ENCODE data around the gene EPHB3. TPM values are rescaled to one million over a fixed set of nuclear protein-coding genes. Genes with fewer than 3 reads are reported as not detected.

Gene EPHB3
- total and polyA plus RNA-seq, 2 of the 4 experiments (the other 2 are of a cell fraction), result 0.72 to 2.9 TPM

GRCh38 chr3:184582646-184583577 lies 21.3 kb downstream of the EPHB3 start:
- no peaks in the 10 kb centered on the region for H3K9me1 ChIP-seq (ENCODE audit: insufficient read depth, low read length)
- H3K14ac ChIP-seq (replicated peaks; ENCODE audit: low read depth, low read length), result no peak overlapping the region
- no peak overlapping the region for H2AK9ac ChIP-seq (replicated peaks; ENCODE audit: low read depth, low read length, poor library complexity)
- no peak overlapping the region for H3K4me3 ChIP-seq (ENCODE audit: insufficient read depth, low read depth, low read length)
- no peaks in the 10 kb centered on the region for H3K9me3 ChIP-seq (ENCODE audit: control insufficient read depth, insufficient read depth, low read length)
- H2BK20ac ChIP-seq (ENCODE audit: low read depth, low read length), result no peak overlapping the region
- no peaks in the 10 kb centered on the region for H4K20me1 ChIP-seq (ENCODE audit: insufficient read depth, low read length)
- H3K23ac ChIP-seq (ENCODE audit: low read depth, low read length), result no peak overlapping the region
- no peak for ATAC-seq (ENCODE audit: low read depth)
- H3K27me3 ChIP-seq (ENCODE audit: control insufficient read depth, insufficient read depth, low read length), result peaks cover under 1% of the 10 kb centered on the region
- BruUV-seq (replicated peaks), result no TSS peak
- no peak overlapping the region for H4K8ac ChIP-seq (ENCODE audit: low read depth in 2 of 2, low read length in 2 of 2)
- dilution Hi-C loops (cut with HindIII; ENCODE audit: low sequenced_read_pairs, unreplicated experiment) (no loop called here), intact Hi-C loops (cut with micrococcal nuclease) (loop anchor here (5.0 kb wide), 1 partner anchor 129 kb away; the partner anchor contains the start of gene MAGEF1), in situ Hi-C loops (cut with MboI; ENCODE audit: low sequenced_read_pairs) (no loop called here)
- H3K4me2 ChIP-seq (ENCODE audit: low read depth, low read length), result no peak overlapping the region
- no peak overlapping the region for H3K9ac ChIP-seq (ENCODE audit: low read depth, low read length)
- POLR2A ChIA-PET (ENCODE audit: unreplicated experiment), result no interaction called here
- DNase-seq, result no peak
- H3K79me1 ChIP-seq (ENCODE audit: low read depth in 1 of 2, low read length in 2 of 2), result no peaks in the 10 kb centered on the region
- WGBS, 2 experiments (ENCODE audit: extremely low coverage in 2 of 2, insufficient read length in 1 of 2), result 57% methylated on average over 14 of the region's 42 CpGs; no CpG with 5 or more reads in 1 of the 2 experiments
- H2BK120ac ChIP-seq (ENCODE audit: low read depth, low read length), result no peak overlapping the region
- no peak overlapping the region for H2BK5ac ChIP-seq (ENCODE audit: low read depth, low read length, poor library complexity, severe bottlenecking)
- CTCF ChIA-PET, result no interaction called here
- no peak overlapping the region for H2BK15ac ChIP-seq (ENCODE audit: low read depth, low read length)
- H2AFZ ChIP-seq (replicated peaks; ENCODE audit: low read length, poor library complexity), result peak overlapping the region; percentile 34
- H2AK5ac ChIP-seq (ENCODE audit: low read depth, low read length), result no peak overlapping the region
- no peak overlapping the region for H3K27ac ChIP-seq (ENCODE audit: insufficient read depth, low read length)
- no peak overlapping the region for H3K18ac ChIP-seq (ENCODE audit: low read depth, low read length)
- no peak overlapping the region for H4K5ac ChIP-seq (ENCODE audit: low read depth, low read length)
- H4K91ac ChIP-seq (ENCODE audit: insufficient read depth, low read depth, low read length), result no peak overlapping the region
- H3K56ac ChIP-seq (ENCODE audit: extremely low read depth, insufficient read depth, low read length), result no peak overlapping the region
- H3K36me3 ChIP-seq (ENCODE audit: control insufficient read depth, insufficient read depth, low read length), result peaks cover 44% of the 10 kb centered on the region
- no peak overlapping the region for H3K4ac ChIP-seq (ENCODE audit: low read depth, low read length)
- no peak for TF ChIP-seq CEBPB (IDR thresholded peaks at IDR 0.05; ENCODE audit: low read depth, low read length)
- TF ChIP-seq RAD21 (IDR thresholded peaks at IDR 0.05; ENCODE audit: low read length), result no peak
- no peak for TF ChIP-seq NFE2L2 (IDR thresholded peaks at IDR 0.05; ENCODE audit: low read depth, low read length)
- no peak for TF ChIP-seq FOS (IDR thresholded peaks at IDR 0.05; ENCODE audit: low read depth, low read length)
- no peak for TF ChIP-seq MAFK (IDR thresholded peaks at IDR 0.05; ENCODE audit: low read depth, low read length)
- TF ChIP-seq RFX5 (IDR thresholded peaks at IDR 0.05; ENCODE audit: low read depth, low read length), result no peak
- TF ChIP-seq MXI1 (IDR thresholded peaks at IDR 0.05; ENCODE audit: borderline replicate concordance, low read depth, low read length), result no peak
- TF ChIP-seq BHLHE40 (IDR thresholded peaks at IDR 0.05; ENCODE audit: low read depth, low read length), result no peak
- no peak for TF ChIP-seq SMC3 (IDR thresholded peaks at IDR 0.05; ENCODE audit: low read depth, low read length)
- TF ChIP-seq POLR2A (IDR thresholded peaks at IDR 0.05; ENCODE audit: low read depth, low read length), result no peak
- TF ChIP-seq, protein P1, sequence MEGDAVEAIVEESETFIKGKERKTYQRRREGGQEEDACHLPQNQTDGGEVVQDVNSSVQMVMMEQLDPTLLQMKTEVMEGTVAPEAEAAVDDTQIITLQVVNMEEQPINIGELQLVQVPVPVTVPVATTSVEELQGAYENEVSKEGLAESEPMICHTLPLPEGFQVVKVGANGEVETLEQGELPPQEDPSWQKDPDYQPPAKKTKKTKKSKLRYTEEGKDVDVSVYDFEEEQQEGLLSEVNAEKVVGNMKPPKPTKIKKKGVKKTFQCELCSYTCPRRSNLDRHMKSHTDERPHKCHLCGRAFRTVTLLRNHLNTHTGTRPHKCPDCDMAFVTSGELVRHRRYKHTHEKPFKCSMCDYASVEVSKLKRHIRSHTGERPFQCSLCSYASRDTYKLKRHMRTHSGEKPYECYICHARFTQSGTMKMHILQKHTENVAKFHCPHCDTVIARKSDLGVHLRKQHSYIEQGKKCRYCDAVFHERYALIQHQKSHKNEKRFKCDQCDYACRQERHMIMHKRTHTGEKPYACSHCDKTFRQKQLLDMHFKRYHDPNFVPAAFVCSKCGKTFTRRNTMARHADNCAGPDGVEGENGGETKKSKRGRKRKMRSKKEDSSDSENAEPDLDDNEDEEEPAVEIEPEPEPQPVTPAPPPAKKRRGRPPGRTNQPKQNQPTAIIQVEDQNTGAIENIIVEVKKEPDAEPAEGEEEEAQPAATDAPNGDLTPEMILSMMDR (conservative IDR thresholded peaks at IDR 0.05; ENCODE audit: low read depth, low read length), result no peak
- no peak for TF ChIP-seq CHD1 (IDR thresholded peaks at IDR 0.05; ENCODE audit: low read depth, low read length)
- TF ChIP-seq USF2 (IDR thresholded peaks at IDR 0.05; ENCODE audit: low read depth, low read length), result no peak
- TF ChIP-seq MAZ (IDR thresholded peaks at IDR 0.05; ENCODE audit: borderline replicate concordance, low read depth, low read length), result no peak
- TF ChIP-seq RCOR1 (IDR thresholded peaks at IDR 0.05; ENCODE audit: insufficient replicate concordance, low read length), result no peak
- H3K4me1 ChIP-seq (ENCODE audit: control insufficient read depth, insufficient read depth, low read length), result peaks cover 7% of the 10 kb centered on the region; the same call in 1 of the 2 replicates
